ENCODE measurements around the gene TRMT1.

The TRMT1 gene

GRCh38 chr19:13164343-13165161 is 48.0 kb upstream of the TRMT1 start:
- H3K4me3 ChIP-seq (ENCODE audit: low read depth in 1 of 2, low read length in 2 of 2): peak overlapping the region in 1 of 2 experiments; percentile 58; a peak in 2 of 4 replicates
- peak overlapping the region; percentile 37 for H2AFZ ChIP-seq (ENCODE audit: low read depth, low read length)
- no peaks in the 10 kb centered on the region for H3K79me2 ChIP-seq (ENCODE audit: insufficient read depth, low read length)
- peak; percentile 77 for DNase-seq
- H3K9me3 ChIP-seq (ENCODE audit: insufficient read depth, low read length, severe bottlenecking): no peaks in the 10 kb centered on the region
- peak overlapping the region; percentile 77 for H3K27ac ChIP-seq (ENCODE audit: low read length)
- H3K4me1 ChIP-seq (ENCODE audit: insufficient read depth, low read length): peaks cover 66% of the 10 kb centered on the region
- ATAC-seq (ENCODE audit: insufficient read depth, low read depth): peak; percentile 22
- no peaks in the 10 kb centered on the region for H3K27me3 ChIP-seq (ENCODE audit: insufficient read depth, low read length, poor library complexity)
- H4K20me1 ChIP-seq (ENCODE audit: insufficient read depth, low read length): no peaks in the 10 kb centered on the region
- H3K4me2 ChIP-seq (ENCODE audit: insufficient read depth, low read length): peak overlapping the region; percentile 89
- peak overlapping the region; percentile 44 for H3K9ac ChIP-seq (ENCODE audit: low read depth, low read length)
- H3K36me3 ChIP-seq (ENCODE audit: insufficient read depth, low read length): no peaks in the 10 kb centered on the region
- no peak for TF ChIP-seq EZH2 (IDR thresholded peaks at IDR 0.05; ENCODE audit: borderline replicate concordance, low read depth, low read length, severe bottlenecking)

- DNase-seq (peak; percentile 58), ATAC-seq (ENCODE audit: insufficient read depth, low read depth) (0 out of 3 replicates have a peak, but pooled peaks have one; percentile 1)
- Histone ChIP-seq H2AFZ (ENCODE audit: low read depth, low read length) (peak overlapping the region; percentile 37), H3K27me3 (ENCODE audit: insufficient read depth, low read length, poor library complexity) (no peaks in the 10 kb centered on the region), H3K79me2 (ENCODE audit: insufficient read depth, low read length) (no peaks in the 10 kb centered on the region), H3K4me3 (ENCODE audit: low read depth in 1 of 2, low read length in 2 of 2) (peak overlapping the region in 1 of 2 experiments; percentile 58; a peak in 2 of 4 replicates), H4K20me1 (ENCODE audit: insufficient read depth, low read length) (no peaks in the 10 kb centered on the region), H3K9ac (ENCODE audit: low read depth, low read length) (peak overlapping the region; percentile 44), H3K4me2 (ENCODE audit: insufficient read depth, low read length) (peak overlapping the region; percentile 89), H3K4me1 (ENCODE audit: insufficient read depth, low read length) (peaks cover 66% of the 10 kb centered on the region), H3K27ac (ENCODE audit: low read length) (peak overlapping the region; percentile 77), H3K36me3 (ENCODE audit: insufficient read depth, low read length) (no peaks in the 10 kb centered on the region), H3K9me3 (ENCODE audit: insufficient read depth, low read length, severe bottlenecking) (no peaks in the 10 kb centered on the region)
- TF ChIP-seq, protein P1, sequence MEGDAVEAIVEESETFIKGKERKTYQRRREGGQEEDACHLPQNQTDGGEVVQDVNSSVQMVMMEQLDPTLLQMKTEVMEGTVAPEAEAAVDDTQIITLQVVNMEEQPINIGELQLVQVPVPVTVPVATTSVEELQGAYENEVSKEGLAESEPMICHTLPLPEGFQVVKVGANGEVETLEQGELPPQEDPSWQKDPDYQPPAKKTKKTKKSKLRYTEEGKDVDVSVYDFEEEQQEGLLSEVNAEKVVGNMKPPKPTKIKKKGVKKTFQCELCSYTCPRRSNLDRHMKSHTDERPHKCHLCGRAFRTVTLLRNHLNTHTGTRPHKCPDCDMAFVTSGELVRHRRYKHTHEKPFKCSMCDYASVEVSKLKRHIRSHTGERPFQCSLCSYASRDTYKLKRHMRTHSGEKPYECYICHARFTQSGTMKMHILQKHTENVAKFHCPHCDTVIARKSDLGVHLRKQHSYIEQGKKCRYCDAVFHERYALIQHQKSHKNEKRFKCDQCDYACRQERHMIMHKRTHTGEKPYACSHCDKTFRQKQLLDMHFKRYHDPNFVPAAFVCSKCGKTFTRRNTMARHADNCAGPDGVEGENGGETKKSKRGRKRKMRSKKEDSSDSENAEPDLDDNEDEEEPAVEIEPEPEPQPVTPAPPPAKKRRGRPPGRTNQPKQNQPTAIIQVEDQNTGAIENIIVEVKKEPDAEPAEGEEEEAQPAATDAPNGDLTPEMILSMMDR (IDR thresholded peaks at IDR 0.05; ENCODE audit: borderline replicate concordance, extremely low read depth, low read length, poor library complexity, severe bottlenecking): no peak
- TF ChIP-seq EZH2 (IDR thresholded peaks at IDR 0.05; ENCODE audit: borderline replicate concordance, low read depth, low read length, severe bottlenecking): no peak
These were observed 47.2 kb upstream of the TRMT1 start for GRCh38 chr19:13163609-13164342.

DNA sequence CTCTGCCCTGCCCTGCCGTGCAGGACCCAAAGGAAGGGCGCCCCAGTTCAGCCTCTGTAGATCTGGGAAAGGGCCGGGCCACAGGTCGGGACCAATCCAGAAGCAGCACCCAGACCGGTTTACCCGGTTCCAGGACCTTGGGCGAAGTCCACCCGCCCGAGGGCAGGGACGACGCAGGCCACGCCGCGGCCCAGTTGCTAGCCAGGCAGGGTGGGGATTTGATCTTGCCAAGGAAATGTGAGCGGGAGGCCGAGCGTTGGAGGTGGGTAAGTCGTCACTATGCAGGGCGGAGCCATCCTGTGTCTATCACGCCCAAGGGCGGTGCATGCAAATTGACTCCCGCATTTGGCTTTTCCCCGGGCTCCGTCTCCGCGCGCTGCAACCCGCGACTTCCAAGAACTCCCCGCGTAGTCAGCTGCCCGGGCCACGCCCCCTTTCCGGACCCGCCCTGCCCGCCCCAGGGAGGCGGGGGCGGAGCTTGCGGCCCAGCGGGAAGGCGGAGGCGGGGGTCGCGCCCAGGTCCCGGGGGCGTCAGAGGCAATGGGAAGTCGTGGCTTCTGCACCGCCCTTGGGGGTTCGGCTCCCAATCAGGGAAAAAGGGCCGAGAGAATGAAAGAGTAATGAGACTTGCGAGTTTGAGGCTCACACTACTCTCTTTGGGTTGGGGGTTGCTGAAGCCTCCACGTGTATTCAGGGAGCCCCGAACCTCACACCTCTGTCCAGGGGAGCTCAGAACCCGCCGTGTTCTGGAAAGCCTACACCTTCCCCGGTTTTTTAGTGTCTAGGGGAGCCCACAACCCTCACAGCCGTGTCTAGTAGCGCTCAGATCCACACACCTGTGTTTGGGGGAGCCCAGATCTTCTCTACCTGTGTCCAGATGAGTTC is 46.4 kb upstream of the TRMT1 start:
- Histone ChIP-seq H3K9ac (ENCODE audit: low read depth, low read length) (peak overlapping the region; percentile 78), H3K79me2 (ENCODE audit: insufficient read depth, low read length) (no peaks in the 10 kb centered on the region), H2AFZ (ENCODE audit: low read depth, low read length) (peak overlapping the region; percentile 85), H3K27me3 (ENCODE audit: insufficient read depth, low read length, poor library complexity) (no peaks in the 10 kb centered on the region), H4K20me1 (ENCODE audit: insufficient read depth, low read length) (no peaks in the 10 kb centered on the region), H3K4me3 (ENCODE audit: low read depth in 1 of 2, low read length in 2 of 2) (peak overlapping the region; percentile 26 to 58; a peak in 3 of 4 replicates), H3K4me1 (ENCODE audit: insufficient read depth, low read length) (peaks cover 58% of the 10 kb centered on the region), H3K27ac (ENCODE audit: low read length) (peak overlapping the region; percentile 84), H3K36me3 (ENCODE audit: insufficient read depth, low read length) (no peaks in the 10 kb centered on the region), H3K9me3 (ENCODE audit: insufficient read depth, low read length, severe bottlenecking) (no peaks in the 10 kb centered on the region), H3K4me2 (ENCODE audit: insufficient read depth, low read length) (peak overlapping the region; percentile 89)
- ATAC-seq (ENCODE audit: insufficient read depth, low read depth) (peak; percentile 75), DNase-seq (peak; percentile 96)
- TF ChIP-seq, protein P1 (IDR thresholded peaks at IDR 0.05; ENCODE audit: borderline replicate concordance, extremely low read depth, low read length, poor library complexity, severe bottlenecking): no peak
- no peak for TF ChIP-seq EZH2 (IDR thresholded peaks at IDR 0.05; ENCODE audit: borderline replicate concordance, low read depth, low read length, severe bottlenecking)

Measured in DND-41 (cell line).